ENCODE results near the gene CKAP2L. TPM values are rescaled to one million over a fixed set of nuclear protein-coding genes. Genes with fewer than 3 reads are reported as not detected.

CKAP2L gene
- total RNA-seq, 1 experiment from 2014 or later, result 23.3 TPM

DNA sequence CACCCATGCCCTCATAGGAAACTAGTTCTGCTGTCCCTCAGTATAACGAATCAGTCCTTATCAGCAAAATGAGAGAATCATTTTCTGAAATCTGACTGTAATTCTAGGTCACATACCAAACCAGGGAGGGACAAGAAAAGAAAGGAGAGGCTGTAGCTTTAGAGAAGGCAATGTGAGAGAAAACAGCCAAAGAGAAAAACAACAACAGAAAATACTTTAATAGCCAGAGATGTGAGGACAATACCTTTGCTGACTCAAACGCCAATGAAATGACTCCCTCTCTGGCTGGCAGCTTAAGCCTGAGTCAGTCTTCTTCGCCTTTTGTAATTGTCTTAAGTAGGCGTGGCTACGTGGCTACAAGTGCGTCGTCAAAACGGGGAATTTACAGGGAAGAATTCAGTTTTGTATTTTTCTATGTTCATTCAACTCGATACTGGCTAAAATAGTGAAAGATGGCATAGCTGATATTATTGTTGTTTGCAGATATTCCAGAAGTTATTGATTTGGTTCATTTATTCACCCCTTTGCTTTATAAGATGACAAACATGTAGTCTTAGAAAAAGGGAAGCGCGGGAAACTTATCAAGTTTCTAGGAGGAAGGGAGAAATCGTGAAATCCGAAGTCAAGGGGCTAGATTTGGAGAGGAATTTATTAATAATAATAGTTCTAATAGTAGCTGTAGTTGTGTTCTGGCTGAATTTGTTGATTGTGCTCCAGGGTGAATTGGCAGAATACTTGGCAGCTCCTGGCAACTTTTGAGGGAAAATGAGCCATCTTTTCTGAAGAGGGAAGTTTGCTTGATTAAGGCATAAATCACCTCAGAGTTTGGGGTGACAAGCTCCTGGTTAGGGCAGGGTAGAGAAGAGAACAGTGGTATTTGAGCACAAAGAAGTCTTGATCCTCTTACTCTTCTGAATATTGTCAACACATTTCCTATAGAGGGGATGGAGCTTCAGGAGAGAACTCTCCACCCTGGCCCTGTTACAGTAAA lies 20.1 kb upstream of the CKAP2L start, which contains the start of gene IL1A:
TSS of gene IL1A (minus strand) at position 295 of the 991 bp plus-strand sequence. CDS start 723 bp downstream, outside the sequence.
- Mint-ChIP-seq H3K4me3 (peak within 1 kb of the TSS; percentile 17 to 53; a peak in 3 of 5 replicates), H3K4me1 (peaks cover 33 to 36% of the 10 kb centered on the region in 2 experiments), H3K27ac (no peak within 1 kb of the TSS; a peak in 1 of 7 replicates), H3K36me3 (ENCODE audit: insufficient read depth in 1 of 3, low read depth in 3 of 3) (no peaks in the 10 kb centered on the region; a peak in 2 of 7 replicates), H3K27me3 (ENCODE audit: low read depth) (no peaks in the 10 kb centered on the region), H3K9me3 (no peaks in the 10 kb centered on the region)
- Histone ChIP-seq H2BK5ac (ENCODE audit: insufficient read length, low read length) (no peak within 1 kb of the TSS), H2AK5ac (ENCODE audit: insufficient read length, low read length) (no peak within 1 kb of the TSS), H2BK15ac (ENCODE audit: low read depth, low read length) (no peak within 1 kb of the TSS), H3K79me1 (ENCODE audit: insufficient read depth, low read depth, low read length, poor library complexity, severe bottlenecking) (no peaks in the 10 kb centered on the region), H3K23me2 (ENCODE audit: insufficient read length, low read depth, low read length, poor library complexity, severe bottlenecking) (no peaks in the 10 kb centered on the region), H4K5ac (ENCODE audit: insufficient read length, low read depth, low read length) (no peak within 1 kb of the TSS), H4K8ac (replicated peaks; ENCODE audit: insufficient read length, low read depth, low read length) (no peak within 1 kb of the TSS), H3T11ph (ENCODE audit: low read length) (no peak within 1 kb of the TSS), H3K14ac (ENCODE audit: insufficient read depth, low read length) (no peak within 1 kb of the TSS), H2AFZ (ENCODE audit: low read length) (peak within 1 kb of the TSS; percentile 32), H3K27ac (ENCODE audit: insufficient read length, low read depth, low read length) (no peak within 1 kb of the TSS), H3K9ac (ENCODE audit: extremely low read depth, insufficient read length, low read length) (no peak within 1 kb of the TSS), H4K20me1 (ENCODE audit: control insufficient read depth, insufficient read depth, insufficient read length) (no peaks in the 10 kb centered on the region), H3K79me2 (ENCODE audit: insufficient read depth, low read length) (no peaks in the 10 kb centered on the region), H3K18ac (ENCODE audit: insufficient read length, low read depth, low read length) (no peak within 1 kb of the TSS), H3K4ac (ENCODE audit: low read depth, low read length) (no peak within 1 kb of the TSS), H3K4me1 (ENCODE audit: insufficient read depth, low read length) (peaks cover 7% of the 10 kb centered on the region), H2BK12ac (ENCODE audit: insufficient read length, low read depth, low read length) (no peak within 1 kb of the TSS), H4K91ac (ENCODE audit: insufficient read length, low read depth, low read length) (no peak within 1 kb of the TSS), H3K27me3 (ENCODE audit: insufficient read depth, low read length) (no peaks in the 10 kb centered on the region), H2BK20ac (ENCODE audit: low read depth, low read length, poor library complexity, severe bottlenecking) (no peak within 1 kb of the TSS), H3K4me2 (ENCODE audit: insufficient read depth, insufficient read length, low read length) (peak within 1 kb of the TSS; percentile 17), H3K23ac (ENCODE audit: insufficient read length, low read depth, low read length) (no peak within 1 kb of the TSS), H2BK120ac (ENCODE audit: low read depth, low read length, poor library complexity, severe bottlenecking) (no peak within 1 kb of the TSS), H3K56ac (ENCODE audit: insufficient read length, low read depth, low read length) (no peak within 1 kb of the TSS), H3K9me3 (ENCODE audit: control insufficient read depth, low read depth, low read length) (no peaks in the 10 kb centered on the region)
- TF ChIP-seq, protein P1, sequence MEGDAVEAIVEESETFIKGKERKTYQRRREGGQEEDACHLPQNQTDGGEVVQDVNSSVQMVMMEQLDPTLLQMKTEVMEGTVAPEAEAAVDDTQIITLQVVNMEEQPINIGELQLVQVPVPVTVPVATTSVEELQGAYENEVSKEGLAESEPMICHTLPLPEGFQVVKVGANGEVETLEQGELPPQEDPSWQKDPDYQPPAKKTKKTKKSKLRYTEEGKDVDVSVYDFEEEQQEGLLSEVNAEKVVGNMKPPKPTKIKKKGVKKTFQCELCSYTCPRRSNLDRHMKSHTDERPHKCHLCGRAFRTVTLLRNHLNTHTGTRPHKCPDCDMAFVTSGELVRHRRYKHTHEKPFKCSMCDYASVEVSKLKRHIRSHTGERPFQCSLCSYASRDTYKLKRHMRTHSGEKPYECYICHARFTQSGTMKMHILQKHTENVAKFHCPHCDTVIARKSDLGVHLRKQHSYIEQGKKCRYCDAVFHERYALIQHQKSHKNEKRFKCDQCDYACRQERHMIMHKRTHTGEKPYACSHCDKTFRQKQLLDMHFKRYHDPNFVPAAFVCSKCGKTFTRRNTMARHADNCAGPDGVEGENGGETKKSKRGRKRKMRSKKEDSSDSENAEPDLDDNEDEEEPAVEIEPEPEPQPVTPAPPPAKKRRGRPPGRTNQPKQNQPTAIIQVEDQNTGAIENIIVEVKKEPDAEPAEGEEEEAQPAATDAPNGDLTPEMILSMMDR (conservative IDR thresholded peaks at IDR 0.05), result no peak
- DNase-seq, result peak; percentile 52
- no CpG with 5 or more reads among the region's 13 CpGs for WGBS (ENCODE audit: extremely low coverage, insufficient read length, low lambda C conversion rate)
